ENCODE data around the gene TCF7L1.
"Not testable (repeated sequence)": the region's sequence is repeated elsewhere in the genome, so short reads cannot be mapped to it uniquely, and the experiment has no call there.

The TCF7L1 gene

GRCh38 chr2:85131116-85131515 is 2.1 kb upstream of the TCF7L1 start:
- DNase-seq (ENCODE audit: low read depth in 1 of 2, low spot score in 1 of 2): no peak

GRCh38 chr2:85132397-85132796 is 795 bp upstream of the TCF7L1 start:
- no peak for DNase-seq (ENCODE audit: low read depth in 1 of 2, low spot score in 1 of 2)

- DNase-seq (ENCODE audit: low read depth in 1 of 2, low spot score in 1 of 2): no peak
Observed at GRCh38 chr2:85133751-85134254, 611 bp downstream of the TCF7L1 start.

GRCh38 chr2:85134255-85134895 is 1.2 kb downstream of the TCF7L1 start:
- DNase-seq (ENCODE audit: low read depth in 1 of 2, low spot score in 1 of 2): no peak

GRCh38 chr2:85134896-85135659 is 1.9 kb downstream of the TCF7L1 start:
- no peak for DNase-seq (ENCODE audit: low read depth in 1 of 2, low spot score in 1 of 2)

GRCh38 chr2:85135660-85135914 is 2.4 kb downstream of the TCF7L1 start:
- no peak for DNase-seq (ENCODE audit: low read depth in 1 of 2, low spot score in 1 of 2)

GRCh38 chr2:85137156-85137555 is 4.0 kb downstream of the TCF7L1 start:
- no peak for DNase-seq (ENCODE audit: low read depth in 1 of 2, low spot score in 1 of 2)

GRCh38 chr2:85143463-85144082 is 10.4 kb downstream of the TCF7L1 start:
- DNase-seq (ENCODE audit: low read depth in 1 of 2, low spot score in 1 of 2): no peak

- no peak for DNase-seq (ENCODE audit: low read depth in 1 of 2, low spot score in 1 of 2)
Observed at GRCh38 chr2:85145116-85145820, 12.1 kb downstream of the TCF7L1 start.

GRCh38 chr2:85148190-85148589 is 15.0 kb downstream of the TCF7L1 start:
- no peak for DNase-seq (ENCODE audit: low read depth in 1 of 2, low spot score in 1 of 2)

GRCh38 chr2:85151026-85151425 is 17.8 kb downstream of the TCF7L1 start:
- DNase-seq (ENCODE audit: low read depth in 1 of 2, low spot score in 1 of 2): no peak

GRCh38 chr2:85152895-85153294 is 19.7 kb downstream of the TCF7L1 start:
- DNase-seq (ENCODE audit: low read depth in 1 of 2, low spot score in 1 of 2): no peak

- DNase-seq (ENCODE audit: low read depth in 1 of 2, low spot score in 1 of 2): no peak
Observed at GRCh38 chr2:85154048-85154753, 21.0 kb downstream of the TCF7L1 start.

GRCh38 chr2:85155082-85155481 is 21.9 kb downstream of the TCF7L1 start:
- DNase-seq (ENCODE audit: low read depth in 1 of 2, low spot score in 1 of 2): not testable (repeated sequence)

- no peak for DNase-seq (ENCODE audit: low read depth in 1 of 2, low spot score in 1 of 2)
Observed at GRCh38 chr2:85156153-85156552, 23.0 kb downstream of the TCF7L1 start.

- DNase-seq (ENCODE audit: low read depth in 1 of 2, low spot score in 1 of 2): no peak
Observed at GRCh38 chr2:85156619-85157018, 23.4 kb downstream of the TCF7L1 start.

GRCh38 chr2:85157345-85157744 is 24.2 kb downstream of the TCF7L1 start:
- DNase-seq (ENCODE audit: low read depth in 1 of 2, low spot score in 1 of 2): no peak

- no peak for DNase-seq (ENCODE audit: low read depth in 1 of 2, low spot score in 1 of 2)
Observed at GRCh38 chr2:85158559-85159273, 25.5 kb downstream of the TCF7L1 start.

GRCh38 chr2:85159589-85159988 is 26.4 kb downstream of the TCF7L1 start:
- no peak for DNase-seq (ENCODE audit: low read depth in 1 of 2, low spot score in 1 of 2)
